PC-3 (cell line): ENCODE results near the gene KMT2C.

ENCODE experiments used
- CTCF ChIP-seq: fragments of 300-600 bp; sonication (generic); conservative IDR thresholded peaks from 2 replicates; pipeline ENCODE4 v1.5.1; 2017; ENCODE audit warnings: antibody characterized with exemption, low read depth, mild to moderate bottlenecking, low read length
- EZH2 ChIP-seq: fragments of 300-600 bp; sonication (generic); IDR thresholded peaks from one replicate; pipeline ENCODE4 v1.6.1; 2017; ENCODE audit warnings: antibody characterized with exemption, mild to moderate bottlenecking, low read length; ENCODE audit not compliant: unreplicated experiment
- EZH2phosphoT487 ChIP-seq: fragments of 300-600 bp; sonication (generic); IDR thresholded peaks from 2 replicates; pipeline ENCODE4 v1.6.1; 2018; ENCODE audit warnings: mild to moderate bottlenecking, antibody characterized with exemption, low read length, borderline replicate concordance

GRCh38 chr7:152231089-152231488 is 204.7 kb downstream of the KMT2C start:
- TF ChIP-seq EZH2 (no peak), CTCF (no peak), EZH2phosphoT487 (no peak)
